NK-92 (cell line): ENCODE results near the gene CLDN34.

Source experiments
- DNase-seq: peaks from one replicate; lab custom pipeline; 2025; ENCODE audit not compliant: unreplicated experiment; lab: John Stamatoyannopoulos, UW

The CLDN34 gene, protein sequence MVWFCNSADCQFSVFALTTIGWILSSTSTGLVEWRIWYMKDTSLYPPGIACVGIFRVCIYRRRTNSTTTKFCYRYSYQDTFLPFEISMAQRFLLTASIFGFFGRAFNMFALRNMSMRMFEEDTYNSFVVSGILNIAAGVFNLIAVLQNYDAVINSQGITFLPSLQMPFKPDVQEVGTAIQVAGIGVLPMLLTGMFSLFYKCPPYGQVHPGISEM

DNA sequence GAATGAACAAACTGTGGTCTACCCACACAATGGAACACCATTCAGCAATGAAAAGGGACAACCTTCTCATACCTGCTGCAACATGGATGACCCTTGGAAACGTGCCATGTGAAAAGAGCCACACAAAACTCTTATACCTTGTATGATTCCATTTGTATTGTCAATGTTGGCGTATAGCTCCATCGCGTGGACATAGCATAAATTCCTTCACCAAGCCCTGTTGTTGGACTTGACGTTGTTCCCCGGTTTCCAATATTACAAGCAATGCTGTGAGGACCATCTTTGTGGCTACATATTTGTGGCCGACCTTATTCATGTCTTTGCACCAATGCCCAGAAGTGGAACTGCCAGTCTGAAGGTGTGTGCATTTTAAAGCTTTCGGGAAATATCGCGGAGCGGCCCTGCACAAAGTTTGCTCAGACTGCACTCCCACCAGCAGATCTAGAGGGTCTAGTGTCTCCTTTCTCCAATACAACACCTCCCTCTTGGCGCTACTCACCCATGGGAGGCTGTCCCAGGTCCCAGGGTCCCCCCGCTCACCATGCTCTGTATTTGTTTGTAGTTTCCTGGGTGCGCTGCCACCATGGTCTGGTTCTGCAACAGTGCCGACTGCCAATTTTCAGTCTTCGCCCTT is at the start of gene CLDN34:
TSS of gene CLDN34 (plus strand) at position 584 of the 634 bp plus-strand sequence. CDS start at position 584, 0 bp downstream.
- DNase-seq, result no peak

DNA sequence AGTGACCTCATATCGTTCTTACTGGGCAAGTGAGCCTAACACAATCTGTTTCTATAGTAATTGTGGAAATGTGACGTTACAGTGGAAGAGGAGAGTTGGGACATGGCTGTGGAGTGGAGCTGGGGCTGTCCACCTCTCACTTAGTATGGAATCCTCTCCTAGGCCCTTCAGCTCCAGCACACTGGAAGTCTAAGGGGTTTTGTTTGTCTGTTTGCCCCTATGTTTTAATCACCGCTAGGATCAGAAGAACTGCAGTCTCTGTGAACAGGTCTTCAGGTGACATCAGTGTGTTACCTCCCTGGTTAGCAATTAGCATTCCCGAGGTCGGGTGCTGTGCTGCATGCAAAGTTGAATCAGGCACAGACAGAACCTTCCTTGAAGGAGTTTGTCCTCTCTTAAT is 49.3 kb upstream of the CLDN34 start:
- no peak for DNase-seq

DNA sequence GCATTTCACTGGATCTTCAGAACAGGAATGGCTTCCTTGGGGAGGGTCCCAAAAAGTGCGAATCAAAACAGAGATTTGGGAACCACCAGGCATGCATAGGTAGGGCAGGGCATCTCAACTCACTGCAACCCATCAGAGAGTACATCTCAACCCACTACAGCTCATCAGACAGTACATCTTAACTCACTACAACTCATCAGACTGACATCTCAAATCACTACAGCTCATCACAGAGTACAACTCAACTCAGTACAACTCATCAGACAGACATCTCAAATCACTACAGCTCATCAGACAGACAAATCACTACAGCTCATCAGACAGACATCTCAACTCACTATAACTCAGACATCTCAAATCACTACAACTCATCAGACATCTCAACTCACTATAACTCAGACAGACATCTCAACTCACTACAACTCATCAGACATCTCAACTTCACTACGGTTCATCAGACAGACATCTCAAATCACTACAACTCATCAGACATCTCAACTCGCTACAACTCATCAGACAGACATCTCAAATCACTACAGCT is 47.5 kb upstream of the CLDN34 start:
- DNase-seq, result no peak

DNA sequence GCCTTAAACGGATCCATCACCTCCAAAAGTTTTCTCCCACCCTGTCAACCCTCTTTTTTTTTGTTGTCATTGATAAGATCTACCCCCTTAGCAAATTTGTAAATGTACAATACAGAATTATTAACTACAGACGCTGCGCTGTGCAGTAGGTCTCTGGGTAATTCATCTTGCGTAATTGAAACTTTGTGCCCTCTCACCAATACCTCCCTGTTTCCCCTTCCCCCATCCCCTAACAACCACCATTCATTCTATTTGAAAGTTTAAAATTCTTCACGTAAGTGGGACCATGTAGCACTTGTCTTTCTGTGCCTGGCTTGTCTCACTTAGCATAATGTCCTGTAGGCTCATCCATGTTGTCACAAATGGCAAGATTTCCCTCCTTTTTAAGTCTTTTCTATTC is 45.8 kb upstream of the CLDN34 start:
- DNase-seq, result no peak

DNA sequence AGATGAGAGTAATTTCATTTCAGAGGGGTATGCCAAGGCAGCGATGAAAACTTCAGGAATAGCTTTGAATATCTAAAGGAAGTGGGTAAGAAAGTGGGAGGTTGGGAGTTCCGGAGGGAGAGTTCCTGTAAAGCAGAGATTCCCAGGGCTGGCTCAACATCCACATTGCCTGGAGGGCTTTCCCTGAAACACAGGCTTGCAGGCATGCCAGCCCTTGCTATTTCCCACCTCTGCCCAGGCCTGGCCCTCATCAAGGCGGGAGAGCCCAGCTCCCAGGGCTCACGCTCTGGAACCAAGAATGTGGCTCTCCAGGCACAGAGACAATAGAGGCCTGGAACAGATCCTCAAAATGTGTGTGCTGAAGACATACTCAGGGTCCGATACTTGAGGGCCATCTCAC is 43.8 kb upstream of the CLDN34 start:
- no peak for DNase-seq

DNA sequence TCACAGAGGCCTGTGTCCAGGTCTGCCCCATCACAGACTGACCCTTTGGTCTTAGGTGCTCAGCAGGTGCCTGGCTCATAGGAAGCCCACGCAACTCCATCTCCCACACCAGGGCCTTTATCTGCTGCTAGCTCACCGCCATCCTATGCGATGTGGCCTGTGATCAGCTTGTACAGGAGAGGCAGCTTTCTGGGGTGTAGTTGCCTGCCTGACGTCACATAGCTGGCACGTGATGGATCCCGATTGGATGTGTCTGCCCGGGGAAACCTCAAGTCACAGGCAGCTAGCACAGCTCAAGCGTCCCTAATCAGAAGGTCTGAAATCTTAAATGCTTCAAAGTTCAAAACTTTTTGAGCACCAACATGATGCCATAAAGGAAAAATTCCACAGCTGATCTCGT is 41.2 kb upstream of the CLDN34 start:
- no peak for DNase-seq

DNA sequence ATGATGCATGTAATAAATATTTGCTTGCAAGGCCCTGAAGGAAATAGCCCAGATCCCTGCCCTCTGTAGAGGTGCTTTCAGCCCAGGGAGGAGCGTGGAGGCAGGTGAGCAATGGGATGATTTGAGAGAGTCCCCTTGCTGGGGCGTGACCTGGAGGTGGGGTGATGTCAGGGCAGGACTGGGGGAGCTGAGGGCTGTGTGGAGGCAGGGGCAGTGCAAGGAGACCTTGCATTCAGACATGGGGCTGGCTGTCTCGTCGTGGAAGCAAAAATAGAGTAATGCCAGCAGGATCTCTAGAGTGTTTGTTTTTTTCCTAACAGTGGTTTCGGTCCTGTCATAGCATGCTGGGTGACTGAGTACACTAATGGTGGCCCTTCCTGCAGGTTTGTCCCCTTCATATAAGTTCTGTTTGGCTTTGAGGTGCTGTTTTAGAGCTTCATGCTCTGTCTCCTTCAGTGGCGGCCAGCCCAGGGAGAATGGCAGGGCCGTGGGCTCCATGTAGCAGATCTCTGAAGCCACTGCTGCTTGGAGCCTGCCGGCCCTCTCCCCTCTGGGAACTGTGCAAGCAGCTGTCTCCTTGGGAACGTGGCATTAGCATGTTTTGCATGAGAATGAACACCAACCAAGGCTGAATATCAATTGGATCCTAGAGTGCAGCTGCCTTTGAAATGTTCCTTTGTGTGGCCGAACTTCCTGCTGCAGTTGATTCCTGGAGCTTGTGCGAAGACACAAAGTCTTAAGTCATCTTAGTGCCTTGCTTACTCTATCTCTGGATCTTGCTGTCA is 39.3 kb upstream of the CLDN34 start:
- no peak for DNase-seq

DNA sequence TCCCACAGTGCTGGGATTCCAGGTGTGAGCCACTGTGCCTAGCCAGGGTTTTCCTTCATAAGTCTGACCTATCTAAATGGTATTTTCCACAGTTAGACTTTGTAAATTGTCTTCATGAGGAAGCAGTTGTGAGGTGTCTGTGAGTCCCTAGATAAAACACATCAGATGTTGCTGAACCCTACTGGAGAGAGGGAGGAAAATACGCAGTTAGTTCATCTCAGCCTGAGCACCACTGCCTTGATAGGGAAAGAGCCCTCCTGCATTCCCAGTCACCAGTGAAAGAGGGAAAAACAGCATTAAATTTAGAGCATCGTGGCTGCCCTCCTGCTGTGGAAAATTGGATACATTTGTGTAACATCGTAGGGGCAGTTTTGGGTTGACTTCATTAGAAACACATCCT is 31.7 kb upstream of the CLDN34 start:
- no peak for DNase-seq

DNA sequence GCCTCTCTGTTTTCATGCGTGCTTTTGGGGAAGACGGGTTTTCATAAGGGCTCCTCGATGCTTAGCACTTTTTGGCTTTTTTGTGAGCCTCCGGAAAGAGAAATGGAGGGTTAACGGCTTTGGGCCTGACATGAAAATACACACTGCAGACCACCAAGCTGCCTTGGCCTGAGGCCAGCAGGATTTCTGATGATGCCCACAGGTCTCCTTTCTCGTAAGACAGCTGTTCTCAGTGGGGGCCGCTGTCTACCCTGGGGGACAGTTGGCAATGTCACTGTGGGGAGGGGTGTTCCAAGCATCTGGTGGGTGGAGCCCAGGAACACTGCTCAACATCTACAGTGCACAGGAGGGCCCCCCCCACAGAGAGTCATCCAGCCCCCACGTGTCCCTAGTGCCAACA is 29.4 kb upstream of the CLDN34 start:
- no peak for DNase-seq

DNA sequence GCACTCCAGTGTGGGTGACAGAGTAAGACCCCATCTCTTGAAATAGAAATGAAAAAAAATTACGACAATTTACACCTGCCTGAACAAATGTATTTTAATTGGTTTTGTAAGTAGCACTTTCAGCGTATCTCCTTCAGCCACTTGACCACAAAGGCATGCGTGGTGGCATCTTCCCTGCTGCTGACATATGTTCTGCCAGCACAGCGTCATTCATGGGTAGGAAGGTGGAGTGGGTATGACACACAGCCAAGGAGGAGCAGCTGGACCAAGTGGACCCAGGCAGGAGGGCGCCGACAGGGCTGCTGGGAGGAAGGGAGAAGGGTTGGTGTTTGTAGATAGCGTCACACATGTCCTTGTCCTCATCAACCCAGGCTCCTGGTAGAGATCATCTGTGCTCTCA is 28.6 kb upstream of the CLDN34 start:
- DNase-seq, result no peak

DNA sequence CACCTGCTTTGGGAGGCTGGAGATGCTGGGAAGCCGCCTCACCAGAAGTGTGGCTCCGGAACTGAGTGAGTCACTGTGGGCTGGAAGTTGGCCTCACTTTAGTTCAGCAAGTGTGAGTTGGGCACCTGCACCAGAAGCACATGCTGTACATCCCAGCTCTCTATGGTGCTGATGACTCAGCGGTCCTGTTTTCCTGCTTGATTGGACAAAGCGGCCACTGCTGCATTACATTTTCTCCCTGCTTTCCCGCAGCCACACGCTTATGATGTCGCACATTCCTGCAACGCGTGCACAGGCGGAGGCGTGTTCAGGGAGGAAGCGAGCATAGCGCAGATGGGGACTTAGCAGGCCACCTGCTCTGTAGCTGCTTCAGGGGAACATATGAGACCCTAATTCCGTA is 26.7 kb upstream of the CLDN34 start:
- no peak for DNase-seq

DNA sequence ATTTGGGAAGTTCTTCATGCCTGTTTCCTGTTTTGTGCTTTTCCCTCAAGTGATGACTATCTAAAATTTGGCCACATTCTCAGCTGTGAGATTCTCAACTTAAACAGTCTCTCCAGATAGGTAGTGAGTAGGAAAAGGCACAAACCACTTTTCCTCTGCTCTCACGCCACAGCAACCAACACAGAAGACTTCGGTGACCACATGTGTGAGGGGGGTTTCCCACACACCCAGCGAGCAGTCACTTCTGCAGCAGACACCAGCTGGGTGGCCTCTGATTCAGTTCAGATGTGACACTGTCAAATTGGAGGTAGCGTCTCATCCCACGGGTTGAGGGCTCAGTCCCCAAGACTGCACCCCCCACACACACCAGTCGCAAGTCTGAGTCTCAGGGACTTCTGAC is 25.1 kb upstream of the CLDN34 start:
- DNase-seq, result no peak

DNA sequence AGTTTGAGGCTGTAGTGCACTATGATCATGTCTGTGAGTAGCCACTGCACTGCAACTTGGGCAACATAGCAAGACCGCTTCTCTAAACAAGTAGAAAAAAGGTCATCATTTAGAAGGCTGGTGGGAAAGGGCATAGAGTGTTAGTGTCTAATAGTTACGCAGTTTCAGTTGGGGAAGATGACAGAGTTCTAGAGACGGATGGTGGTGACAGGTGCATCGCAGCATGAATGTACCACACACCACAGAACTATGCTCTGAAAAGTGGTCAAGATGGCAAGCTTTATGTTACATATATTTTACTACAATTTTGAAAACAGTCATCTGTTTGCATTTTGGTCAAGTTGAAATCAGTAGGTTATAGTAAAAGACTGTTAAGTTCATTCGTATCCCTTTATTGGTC is 23.7 kb upstream of the CLDN34 start:
- no peak for DNase-seq

DNA sequence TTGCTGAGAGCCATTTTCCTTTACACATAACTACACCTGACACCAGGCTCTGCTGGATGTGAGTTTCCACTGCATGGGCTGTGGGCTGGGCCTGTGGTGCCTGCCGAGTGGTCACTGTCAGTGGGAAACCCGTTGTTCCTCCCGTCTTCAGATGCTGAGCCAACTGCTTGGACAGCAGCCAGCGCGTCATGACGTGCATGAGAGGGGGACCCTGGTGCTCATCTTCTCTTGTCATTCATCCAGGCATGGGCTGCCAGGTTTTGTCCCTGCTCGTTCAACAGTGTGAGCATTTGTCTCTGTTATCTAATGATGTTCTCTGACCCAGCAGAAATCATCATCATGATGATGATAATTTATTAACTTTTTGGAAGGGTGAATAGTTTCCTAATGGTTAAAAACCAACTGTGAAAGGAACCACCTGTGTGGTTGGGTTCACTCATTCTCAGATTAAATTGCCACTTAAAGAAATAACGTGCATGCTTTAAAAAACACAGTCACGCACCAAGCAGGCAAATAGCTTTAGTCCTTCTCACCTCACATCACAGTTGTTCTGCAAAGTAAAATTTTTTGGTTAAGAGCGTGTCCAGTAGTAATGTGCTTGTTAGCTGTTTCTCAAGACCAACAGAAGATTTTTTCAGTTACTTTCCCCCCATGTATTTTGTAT is 19.9 kb upstream of the CLDN34 start:
- DNase-seq, result no peak

DNA sequence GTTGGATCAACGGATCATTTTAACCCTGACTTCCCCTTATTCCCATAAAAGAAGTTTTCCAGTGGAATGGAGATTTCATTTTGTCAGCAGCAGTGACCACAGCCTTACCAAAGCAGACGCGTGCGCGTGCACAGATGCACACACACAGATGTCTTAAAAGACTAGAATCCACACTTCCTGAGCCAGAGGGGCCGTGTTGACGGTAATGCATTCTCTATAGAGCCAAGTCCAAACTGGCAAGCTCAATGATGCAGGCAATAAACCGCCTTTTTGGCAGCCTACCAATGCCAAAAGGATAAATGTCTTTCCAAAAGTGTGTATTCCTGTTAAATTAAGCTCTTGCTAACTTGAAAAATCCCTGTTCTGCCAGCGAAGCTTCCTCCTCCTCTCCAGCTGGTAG is 18.8 kb upstream of the CLDN34 start:
- no peak for DNase-seq

DNA sequence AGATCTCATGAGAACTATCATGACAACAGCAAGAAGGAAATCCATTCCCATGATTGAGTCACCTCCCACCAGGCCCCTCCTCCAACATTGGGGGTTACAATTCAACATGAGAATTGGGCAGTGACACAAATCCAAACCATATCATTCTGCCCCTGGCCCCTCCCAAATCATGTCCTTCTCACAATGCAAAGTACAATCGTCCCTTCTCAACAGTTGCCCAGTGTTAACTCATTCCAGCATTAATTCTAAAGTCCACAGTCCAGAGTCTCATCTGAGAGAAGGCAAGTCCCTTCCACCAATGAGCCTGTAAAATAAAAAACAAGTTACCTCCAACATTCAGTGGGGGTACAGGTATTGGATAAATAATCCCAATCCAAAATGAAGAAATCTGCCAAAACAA is 14.9 kb upstream of the CLDN34 start:
- no peak for DNase-seq

DNA sequence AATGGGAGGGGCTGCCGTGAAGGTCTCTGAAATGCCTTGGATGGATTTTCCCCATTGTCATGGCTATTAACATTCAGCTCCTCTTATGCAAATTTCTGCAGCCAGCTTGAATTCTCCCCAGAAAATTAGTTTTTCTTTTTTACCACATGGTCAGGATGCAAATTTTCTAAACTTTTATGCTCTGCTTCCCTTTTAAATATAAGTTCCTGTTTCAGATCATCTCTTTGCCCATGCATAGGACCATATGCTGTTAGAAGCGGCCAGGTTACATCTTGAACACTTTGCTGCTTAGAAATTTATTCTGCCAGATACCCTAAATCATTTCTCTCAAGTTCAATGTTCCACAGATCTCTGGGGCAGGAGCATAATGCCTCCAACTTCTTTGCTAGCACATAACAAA is 13.8 kb upstream of the CLDN34 start:
- DNase-seq, result no peak

DNA sequence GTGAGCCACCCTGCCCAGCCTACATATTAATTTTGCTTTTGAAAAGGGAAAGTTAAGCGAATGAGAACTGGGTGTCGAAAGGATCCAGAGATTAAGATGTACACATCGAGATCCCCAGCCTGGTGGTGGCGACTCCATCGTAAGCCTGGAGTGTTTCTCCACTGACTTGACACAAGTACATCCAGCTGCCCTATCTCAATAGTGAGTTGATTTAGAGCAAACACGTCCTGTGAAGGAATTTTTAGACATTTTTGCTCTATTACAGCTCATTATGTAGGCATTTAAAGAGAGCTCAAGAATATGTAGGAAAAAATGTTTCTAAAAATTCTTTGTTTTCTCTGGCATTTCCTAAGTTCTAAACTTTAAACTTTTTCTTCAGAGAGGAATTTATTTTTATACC is 11.7 kb upstream of the CLDN34 start:
- no peak for DNase-seq

DNA sequence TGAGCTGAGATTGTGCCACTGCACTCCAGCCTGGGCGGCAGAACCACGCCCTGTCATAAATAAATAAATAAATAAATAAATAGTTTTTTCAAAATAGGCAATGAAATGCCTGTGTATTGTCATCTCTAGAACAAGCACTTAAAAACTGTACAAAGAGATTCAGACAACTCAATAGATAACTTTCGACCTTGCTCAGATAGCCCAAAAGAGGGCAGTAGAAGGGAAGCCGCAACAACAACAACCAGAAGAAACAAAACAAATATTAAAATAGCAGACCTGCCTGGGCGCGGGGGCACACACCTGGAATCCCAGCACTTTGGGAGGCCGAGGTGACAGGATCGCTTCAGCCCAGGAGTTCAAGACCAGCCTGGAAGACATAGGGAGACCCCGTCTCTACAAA is 9.4 kb upstream of the CLDN34 start:
- no peak for DNase-seq

DNA sequence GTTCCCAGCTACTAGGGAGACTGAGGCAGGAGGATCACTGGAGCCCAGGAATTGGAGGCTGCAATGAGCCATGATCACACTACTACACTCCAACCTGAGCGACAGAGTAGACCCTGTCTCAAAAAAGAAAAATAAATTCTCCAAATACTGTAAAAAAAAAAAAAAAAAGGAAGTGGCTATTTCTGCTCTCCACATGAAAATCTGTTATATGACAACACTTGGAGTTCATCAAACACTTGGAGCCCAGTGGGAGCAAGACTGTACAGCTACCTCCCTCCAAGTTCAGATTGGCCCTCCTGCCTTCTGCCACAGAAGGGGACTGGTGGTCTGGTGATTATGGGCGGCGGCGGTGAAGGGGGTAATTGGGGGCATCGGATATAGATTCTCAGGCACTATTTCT is 9.0 kb upstream of the CLDN34 start:
- DNase-seq, result no peak

DNA sequence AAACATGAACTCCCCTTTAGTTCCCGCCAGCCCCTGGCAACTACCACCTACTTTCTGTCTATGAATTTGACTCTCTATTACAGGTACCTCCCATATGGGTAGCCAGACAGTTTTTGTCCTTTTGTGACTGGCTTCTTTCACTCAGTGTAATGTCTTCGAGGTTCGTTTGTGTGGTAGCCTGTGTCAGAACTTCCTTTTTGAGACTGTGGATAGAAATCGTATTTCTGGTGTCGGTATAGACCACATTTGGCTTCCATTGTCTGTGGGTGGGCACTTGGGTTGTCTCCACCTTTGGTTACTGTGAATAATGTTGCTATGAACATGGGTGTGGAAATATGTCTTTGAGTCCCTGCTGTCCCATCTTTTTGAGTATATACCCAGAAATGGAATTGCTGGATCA is 5.4 kb upstream of the CLDN34 start:
- DNase-seq, result no peak

DNA sequence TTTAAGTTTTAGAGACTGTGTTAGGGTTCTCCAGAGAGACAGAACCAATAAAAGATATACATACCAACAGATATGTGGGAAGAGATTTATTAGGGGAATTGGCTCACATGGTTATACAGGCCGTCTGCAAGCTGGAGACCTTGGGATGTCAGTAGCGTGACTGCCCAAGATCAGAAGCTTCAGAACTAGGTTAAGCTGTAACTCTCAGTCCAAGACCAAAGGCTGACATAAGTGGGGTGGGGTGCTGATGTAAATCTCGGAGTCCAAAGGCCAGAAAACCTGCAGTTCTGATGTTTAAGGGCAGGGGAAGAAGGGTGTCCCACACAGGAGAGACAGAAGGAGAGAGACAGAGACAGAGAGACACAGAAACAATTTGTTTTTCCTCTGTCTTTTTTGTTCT is 10.5 kb downstream of the CLDN34 start:
- no peak for DNase-seq
